Mesenteric fat pad (tissue), 1 donor: ENCODE results near the gene NOL4L. TPM values are rescaled to one million over a fixed set of nuclear protein-coding genes. Genes with fewer than 3 reads are reported as not detected.

Source experiments
- DNase-seq: peaks from one replicate; pipeline ENCODE4 v3.0.0-alpha.2; 2020; ENCODE audit warnings: low spot score
- long read RNA-seq: library from polyadenylated mRNA; unstranded; transcript quantifications from one replicate; pipeline ENCODE4 v2.0.0, GENCODE V29; 2020
- total RNA-seq: library from RNA; stranded (reverse); fragmentation: NEBNext Ultra II Directional; extraction: Animal tissue kit (Norgen Biotek cat#: 25700); gene quantifications from one replicate; pipeline ENCODE4 v1.2.1, GENCODE V29; 2021
- donor health status: DM: yes; HTN: yes; CAD: no.

NOL4L gene, protein sequence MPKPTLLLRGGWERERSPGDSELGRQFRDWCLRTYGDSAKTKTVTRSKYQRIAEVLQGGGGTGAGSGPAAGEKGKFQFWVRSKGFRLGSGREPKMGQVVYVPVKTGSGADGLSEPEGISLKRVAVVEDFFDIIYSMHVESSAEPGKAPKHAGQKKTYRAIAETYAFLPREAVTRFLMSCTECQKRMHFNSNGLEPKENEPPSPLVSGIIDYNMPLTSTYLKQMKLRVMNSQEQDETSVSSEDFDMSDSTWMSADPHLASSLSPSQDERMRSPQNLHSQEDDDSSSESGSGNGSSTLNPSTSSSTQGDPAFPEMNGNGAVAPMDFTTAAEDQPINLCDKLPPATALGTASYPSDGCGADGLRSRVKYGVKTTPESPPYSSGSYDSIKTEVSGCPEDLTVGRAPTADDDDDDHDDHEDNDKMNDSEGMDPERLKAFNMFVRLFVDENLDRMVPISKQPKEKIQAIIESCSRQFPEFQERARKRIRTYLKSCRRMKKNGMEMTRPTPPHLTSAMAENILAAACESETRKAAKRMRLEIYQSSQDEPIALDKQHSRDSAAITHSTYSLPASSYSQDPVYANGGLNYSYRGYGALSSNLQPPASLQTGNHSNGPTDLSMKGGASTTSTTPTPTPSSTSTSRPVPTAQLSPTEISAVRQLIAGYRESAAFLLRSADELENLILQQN
- total RNA-seq: 21.5 TPM
- long read RNA-seq, full-length matches to known transcripts: 2 of 33 reads
- long read RNA-seq, partial matches to known transcripts: 0 of 33 reads
- long read RNA-seq, other reads (novel, unspliced or antisense): 31 of 33 reads

DNA sequence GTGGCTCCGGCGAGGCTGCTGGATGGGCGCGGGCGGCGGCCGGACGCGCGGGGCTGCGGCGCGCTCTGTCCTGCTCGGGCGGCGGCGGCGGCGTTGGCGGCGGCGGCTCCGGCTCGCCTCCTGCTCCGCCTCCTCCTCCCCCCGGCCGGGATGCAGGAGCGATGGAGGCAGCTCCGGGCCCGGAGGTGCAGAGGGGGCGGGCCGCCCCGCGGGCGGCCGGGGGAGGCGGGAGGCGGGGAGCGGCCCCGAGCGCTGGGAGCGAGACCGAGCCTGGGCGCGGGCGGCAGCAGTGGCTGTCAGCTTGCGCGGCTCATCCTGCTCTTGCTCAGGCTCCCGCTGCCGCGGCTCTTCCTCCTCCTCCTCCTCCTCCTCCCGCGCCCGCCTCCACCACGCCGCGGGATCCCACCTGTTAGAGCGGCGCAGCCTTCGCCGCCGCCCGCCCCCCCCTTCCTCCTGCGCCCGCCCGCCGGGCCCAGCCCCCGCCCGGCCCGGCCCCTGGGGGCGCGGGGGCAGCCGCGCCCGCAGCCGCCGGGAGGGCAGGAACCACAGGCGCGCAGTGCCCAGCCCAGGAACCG is at the start of gene NOL4L:
TSS of gene NOL4L (minus strand) at position 323 of the 575 bp plus-strand sequence. CDS start 443 bp downstream, outside the sequence.
- DNase-seq: no peak

DNA sequence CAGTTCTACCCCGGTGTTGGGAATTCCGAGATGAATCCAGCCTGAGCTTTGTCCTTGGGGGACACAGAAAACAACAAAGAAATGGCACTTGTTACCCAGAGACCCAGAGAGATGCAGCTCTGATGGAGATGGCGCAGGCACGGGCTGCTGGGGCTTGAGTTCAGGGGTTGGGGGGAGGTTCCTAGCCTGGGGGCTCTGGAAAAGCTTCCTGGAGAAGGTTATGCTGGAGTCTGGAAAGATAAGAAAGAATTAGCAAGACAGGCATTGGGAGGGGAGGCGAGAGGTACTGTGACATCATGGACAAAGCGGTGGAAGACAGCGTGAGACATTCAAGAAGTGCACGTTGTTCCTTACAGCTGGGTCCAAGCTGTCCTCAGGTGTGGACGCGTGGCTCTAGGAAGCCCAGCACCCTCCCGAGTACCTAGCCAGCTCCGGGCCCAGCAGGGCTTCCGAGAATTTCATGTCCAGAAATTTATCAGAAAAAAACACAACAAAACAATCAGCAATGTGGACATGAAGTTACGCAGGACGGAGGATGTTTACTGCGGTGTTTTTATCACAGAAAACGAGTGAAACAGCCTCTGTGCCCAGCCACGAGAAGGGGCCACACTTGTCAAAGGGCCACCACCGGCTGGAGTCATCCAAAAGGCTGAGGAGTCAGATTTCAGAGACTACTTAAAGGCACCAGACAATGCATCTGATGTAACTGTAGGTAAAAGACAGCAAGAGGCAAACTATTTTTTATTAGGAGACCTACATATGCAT is 49.1 kb upstream of the NOL4L start:
- no peak for DNase-seq

DNA sequence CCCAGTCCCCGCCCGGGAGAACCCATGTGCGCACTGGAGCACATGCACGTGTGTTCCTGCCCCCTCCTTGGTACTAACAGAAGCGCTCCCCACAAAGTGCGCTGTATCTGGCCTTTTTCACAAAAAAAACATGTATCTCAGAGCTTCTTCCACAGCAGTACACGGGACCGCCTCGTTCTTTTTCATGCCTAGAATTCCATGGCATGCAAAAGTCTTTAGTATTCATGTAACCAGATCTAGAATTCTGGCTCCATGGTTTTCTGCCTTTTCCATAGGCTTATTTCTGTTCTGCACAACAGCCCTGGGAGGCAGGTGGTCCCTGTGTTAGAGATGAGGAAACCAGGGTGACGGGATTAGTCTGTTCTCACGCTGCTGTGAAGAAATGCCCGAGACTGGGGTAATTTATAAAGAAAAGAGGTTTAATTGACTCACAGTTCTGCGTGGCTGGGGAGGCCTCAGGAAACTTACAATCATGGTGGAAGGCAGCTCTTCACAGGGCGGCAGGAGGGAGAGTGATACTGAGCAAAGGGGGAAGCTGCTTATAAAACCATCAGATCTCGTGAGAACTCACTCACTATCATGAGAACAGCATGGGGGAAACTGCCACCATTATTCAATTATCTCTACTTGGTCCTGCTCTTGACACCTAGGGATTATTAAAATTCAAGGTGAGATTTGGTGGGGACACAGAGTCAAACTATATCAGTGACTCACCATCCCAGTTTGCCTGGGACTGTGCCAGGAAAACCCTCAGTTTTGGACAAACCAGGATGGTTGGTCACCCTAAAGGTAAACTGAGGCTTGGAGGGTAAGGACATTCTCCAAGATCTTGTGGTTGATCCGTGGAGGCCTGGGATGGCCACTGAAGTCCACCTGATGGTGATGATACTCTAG is 47.6 kb upstream of the NOL4L start:
- DNase-seq: no peak

DNA sequence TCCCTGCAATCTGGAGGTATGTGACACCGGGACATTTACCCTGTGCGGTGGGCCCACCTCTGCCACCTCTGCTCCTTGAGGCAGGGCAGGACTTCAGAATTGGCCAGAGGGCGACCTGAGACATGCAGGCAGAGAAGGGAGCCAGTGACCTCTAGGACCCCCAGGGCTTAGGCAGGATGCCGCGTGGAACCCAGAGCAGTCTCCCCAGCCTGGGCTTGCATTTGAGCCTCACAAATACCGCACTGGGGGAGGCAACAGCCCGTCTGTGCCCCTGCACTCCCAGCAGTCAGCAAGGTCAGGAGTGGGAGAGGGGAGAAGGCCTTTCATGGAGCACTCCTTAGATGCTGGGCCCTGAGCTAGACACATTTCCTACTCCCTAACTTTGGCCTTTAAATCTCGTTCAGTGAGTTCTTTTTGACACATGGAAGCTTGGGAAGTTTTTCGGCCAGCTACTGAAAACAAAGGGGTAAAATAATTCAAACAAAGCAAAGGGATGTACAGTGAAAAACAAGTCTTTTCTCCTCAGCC is 46.9 kb upstream of the NOL4L start:
- no peak for DNase-seq

DNA sequence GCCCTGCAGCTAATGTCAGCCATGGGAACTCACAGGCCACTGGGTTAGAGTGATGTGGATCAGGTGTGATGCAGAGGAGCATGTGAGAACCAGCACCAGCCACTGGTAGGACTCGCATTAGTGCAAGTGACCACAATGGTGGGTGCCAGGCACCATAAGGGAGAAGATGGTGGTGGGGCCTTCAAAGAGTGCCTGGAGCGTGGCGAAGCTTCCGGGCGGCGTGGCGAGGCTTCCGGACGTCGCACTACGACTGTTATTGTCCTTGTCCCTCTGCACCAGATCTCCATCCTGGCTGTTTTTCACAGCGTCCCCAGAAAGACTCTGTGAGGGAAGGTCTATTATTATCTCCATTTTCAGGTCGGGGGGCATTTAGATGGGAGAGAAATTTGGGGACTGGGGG is 44.7 kb upstream of the NOL4L start:
- DNase-seq: no peak

DNA sequence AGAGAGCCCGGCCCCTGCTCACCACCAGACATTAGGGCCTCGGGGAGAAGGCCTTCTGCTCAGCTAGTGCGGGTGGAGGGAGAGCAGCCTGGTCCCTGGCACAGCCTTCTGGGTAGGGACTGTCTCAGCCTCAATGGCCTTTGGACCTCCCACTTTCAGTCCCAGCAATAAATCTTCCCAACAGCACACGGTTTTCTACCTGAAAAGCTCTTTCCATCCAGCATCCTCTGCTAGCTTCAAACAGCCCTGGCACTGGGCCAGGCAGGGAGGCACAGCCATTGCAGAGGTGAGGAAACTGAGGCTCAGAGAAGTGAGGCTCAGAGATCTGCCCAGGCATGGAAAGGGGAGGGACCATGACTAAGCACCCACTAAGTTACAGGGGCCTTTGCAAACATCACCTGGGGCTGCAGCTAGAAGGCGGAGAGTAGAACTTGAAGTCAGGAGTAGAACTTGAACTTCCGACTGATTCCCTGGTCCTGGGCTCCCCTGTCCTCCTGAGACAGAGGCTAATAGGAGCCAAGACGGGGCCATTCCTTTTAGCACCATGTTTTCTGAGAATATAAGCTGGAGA is 43.9 kb upstream of the NOL4L start:
- DNase-seq: no peak

DNA sequence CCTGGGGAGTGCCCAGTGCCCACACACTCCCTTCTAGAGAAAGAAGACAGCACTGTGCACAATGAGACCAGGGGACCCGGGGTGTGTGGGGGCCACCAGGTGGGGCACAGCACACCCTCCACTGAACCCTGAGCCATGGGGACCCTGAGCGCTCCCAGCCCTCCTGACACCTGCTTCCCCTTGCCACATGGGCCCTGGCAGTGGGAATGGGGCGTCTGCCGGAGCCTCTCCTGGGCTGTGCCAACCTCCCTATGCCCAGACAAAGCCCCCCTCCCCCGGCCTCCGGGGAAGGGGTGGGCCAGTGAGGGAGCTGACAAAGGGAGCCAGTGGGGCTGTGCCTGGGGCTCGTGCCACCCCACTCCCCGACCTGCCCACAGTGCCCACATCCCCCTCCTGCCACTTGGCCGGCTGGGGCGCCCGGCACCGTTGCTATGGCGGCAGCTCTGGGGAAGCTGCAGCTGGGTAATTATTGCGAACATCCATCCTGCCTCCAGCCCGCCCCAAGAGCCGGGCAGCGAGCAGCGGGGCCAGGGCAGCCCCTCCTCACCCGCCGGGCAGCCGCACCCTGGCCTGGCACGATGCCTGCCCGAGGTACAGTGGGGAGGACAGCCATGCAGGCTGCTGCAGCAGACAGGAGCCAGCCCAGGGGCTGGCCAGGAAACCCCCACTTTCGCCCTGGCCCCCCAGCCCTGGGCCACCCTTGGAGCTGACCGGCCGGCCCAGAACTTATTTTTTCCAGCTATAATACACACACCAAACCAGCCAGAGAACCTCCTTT is 41.9 kb upstream of the NOL4L start:
- no peak for DNase-seq

DNA sequence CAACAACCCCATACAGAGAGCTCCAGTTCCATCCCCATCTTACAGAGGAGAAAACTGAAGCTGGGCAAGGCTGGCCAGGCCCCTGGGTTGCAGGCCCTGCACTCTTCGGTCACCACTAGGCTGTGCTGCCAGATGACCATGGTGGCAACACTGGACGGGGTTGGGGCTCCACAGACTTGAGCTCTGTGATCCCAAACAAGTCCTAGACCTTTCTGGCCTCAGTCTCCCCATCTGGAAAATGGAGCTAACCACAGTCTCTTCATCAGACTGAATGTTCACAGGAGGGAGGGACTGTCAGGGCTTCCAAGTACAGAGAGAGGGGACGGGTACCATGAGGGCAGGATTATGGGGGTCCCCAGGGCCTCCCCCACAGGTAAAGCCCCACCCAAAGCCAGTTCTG is 41.3 kb upstream of the NOL4L start:
- no peak for DNase-seq

DNA sequence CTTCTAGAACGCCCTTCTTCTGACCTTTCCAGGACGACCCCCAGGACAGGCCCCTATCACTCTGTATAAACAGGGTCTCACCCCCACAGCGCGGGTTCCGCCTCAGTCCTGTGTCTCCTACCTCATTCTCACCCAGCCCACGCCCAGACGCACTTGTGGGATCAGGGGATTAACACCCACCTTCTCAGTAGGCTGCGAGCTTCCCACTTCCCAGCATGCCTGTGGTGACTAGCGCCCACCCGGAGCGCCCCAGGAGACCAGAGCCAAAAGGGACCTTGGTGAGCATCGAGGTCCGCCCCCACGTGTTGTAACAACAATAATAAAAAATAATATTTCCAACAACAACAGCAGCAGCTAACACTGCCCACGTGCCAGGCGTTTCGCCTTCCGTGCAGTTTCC is 40.9 kb upstream of the NOL4L start:
- no peak for DNase-seq

DNA sequence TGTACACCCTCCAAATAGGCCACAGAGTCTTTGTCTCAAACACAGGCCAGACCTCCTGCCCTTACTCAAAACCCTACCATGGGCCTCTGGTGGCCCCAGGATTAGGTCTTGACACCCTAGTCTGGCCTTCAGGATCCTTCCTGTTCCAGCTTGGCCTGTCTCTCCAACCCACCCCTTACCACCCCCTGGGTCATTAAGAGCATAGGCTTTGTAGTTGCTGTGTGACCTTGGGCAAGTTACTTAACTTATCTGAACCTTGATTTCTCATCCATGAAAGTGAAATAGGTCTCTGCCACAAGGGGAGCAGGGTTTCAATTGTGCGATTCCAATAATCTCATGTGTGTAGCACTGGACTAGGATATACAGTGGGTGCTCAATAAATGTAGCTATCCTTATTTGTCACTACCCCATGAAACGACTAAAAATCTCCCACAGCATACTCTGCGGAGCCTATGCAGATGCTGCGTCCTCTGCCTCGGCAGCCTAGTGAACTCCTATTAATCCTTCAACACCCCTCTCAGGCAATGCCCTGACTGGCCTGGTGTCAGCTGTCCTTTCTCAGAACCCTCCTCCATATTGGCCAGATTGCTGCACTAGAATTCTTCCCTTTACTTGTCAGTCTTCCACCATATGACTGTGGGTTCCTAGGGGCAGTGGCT is 39.7 kb upstream of the NOL4L start:
- no peak for DNase-seq

DNA sequence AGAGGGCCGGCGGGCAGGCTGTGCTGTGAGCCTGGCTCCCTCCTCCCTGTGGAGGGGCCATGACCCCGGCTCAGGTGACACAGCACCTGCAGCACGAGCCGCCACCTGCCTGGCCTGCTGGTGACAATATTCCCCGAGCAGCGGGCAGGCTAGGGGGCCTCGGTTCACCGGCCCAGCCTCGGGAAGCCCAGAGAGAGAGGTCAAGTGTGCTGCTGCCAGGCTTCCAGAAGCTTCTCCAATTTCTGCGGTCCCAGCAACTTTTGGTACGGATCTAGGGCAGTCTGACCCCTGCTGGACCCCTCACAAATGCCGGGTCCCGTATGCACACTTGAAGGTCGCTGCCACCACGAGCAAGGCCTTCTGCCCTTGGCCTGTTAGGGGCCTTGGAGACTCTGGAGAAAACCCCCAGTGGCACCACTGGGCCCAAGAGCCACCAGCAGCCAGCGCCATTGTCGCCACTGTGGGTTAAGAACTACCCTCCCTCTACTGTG is 38.6 kb upstream of the NOL4L start:
- DNase-seq: no peak

DNA sequence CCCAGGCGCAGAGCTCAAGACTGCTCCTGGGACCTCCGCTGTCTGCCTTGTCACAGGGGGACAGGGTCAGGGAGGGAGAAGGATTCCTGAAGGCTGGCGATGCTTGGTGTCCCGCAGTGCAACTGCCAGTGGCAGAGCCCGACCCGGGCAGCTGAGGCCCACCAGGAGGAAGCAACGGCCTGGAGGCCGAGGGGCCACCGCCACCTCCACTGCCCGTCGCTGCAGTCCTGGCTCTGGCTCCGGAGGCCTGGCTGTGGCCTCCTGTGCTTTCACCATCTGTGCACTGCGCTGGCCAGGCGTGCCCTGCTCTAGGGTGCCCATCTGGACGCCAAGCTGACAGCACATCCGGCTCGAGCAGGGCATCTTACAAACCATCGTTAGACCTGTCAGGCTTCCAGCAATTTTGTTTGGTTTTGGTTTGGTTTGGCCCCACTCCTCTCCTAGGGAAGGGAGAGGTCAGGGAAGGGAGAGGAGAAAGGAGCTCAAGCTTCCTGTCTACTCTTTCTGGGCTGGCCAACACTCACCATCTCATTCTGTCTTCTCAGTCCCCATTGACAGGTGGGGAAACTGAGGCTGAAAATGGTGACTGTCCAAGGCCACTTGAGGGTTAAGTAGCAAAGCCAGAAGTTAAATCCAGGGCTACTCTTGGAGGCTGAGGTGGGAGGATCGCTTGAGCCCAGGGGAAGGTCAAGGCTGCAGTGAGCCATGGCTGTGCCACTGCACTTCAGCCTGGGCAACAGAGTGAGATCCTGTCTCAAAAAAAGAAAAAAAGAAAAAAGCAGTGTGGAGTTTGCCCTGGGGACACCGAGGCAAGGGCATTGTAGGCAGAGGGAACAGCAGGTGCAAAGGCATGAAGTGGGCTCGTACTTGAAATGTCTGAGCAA is 37.7 kb upstream of the NOL4L start:
- DNase-seq: no peak

DNA sequence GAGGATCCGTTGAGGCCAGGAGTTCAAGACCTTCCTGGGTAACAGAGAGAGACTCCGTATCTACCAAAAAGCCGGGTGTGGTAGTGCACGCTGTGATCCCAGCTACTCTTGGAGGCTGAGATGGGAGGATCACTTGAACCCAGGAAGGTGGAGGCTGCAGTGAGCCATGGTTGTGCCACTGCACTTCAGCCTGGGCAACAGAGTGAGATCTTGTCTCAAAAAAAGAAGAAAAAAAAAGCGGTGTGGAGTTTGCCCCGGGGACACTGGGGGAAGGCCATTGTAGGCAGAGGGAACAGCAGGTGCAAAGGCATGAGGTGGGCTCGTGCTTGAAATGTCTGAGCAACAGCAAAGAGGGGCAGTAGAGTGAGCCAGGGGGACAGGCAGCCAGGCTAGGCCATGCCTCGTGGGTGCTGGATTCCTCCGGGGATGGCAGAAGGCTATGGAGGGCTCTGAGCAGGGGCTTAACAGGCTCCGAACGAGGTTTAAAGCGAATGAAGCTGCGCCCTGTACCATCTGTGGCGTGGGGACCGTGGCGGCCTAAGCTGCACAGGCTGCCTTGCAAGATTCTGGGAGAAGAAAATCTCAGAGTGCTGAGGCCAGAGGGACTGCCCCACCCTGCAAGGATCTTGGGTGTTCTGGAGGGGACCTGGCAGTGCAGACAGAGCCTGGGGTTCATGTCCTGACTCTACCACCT is 36.9 kb upstream of the NOL4L start:
- DNase-seq: no peak

DNA sequence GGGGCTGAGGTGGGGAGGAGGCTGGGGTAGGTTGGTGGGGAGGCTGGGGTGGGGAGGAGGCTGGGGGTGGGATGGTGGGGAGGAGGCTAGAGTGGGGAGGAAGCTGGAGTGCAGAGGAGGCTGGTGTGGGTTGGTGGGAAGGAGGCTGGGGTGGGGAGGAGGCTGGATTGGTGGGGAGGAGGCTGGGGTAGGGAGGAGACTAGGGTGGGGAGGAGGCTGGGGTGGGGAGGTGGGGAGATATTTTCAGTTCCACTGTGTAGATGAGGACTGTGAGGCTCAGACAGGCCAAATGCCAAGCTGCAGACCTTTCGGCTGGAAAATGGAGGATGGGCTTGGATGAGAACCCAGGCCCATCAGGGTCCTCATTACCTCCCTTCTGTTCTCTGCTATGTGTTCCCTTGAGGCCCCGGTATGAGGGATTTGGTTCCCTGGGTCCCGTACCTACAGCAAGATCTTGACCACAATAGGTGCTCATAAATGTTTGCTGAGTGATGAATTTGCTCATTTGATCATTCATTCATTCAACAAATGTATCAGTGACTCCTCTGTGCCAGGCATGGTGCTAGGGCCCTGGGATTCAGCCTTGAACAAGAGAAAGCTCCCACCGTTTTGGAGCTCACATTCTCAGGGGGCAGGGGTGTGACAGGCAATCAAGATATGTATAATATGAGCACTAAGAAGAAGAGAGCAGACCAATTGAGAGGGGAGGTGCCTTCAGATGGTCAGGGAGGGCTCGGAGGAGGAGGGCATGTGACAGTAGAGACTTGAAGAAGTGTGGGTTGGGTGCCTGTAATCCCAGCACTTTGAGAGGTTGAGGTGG is 36.1 kb upstream of the NOL4L start:
- no peak for DNase-seq

DNA sequence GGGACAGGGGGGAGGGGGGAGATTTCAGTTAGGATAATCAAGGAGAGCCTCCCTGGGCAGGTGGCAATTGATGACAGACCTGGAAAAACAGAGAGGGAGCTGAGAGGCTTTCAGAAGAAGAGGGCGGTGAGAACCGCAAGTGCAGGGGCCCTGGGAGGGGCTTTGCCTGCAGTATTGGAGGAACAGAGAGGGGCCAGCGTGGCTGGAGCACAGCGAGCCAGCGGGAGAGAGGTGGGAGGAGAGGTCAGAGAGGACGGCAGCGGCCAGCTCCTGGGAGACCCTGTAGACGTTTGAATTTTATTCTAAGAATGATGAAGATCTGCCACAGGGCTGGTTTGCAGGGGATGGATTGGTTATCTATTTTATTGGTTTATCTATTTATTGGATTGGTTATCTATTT is 34.5 kb upstream of the NOL4L start:
- no peak for DNase-seq

DNA sequence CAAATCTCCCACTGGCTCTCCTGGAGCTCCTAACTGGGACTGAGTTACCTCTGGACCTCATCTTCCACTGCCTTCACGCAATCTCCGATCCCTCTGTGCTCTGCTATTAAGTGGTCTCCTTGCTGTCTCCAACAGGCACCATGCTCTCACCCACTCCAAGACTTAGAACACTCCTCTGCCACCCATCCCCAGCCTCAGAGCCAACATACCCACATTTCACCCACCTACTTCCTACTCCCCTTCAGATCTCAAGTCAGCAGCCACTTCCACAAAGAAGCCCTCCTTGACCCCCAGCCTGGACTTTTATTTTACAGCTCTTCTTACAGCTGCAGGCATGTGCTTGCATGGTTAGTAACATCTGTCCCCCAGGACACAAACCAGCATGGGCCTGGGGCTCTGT is 29.6 kb upstream of the NOL4L start:
- no peak for DNase-seq
